AG04450 (cell line): ENCODE measurements around the gene HLA-B. TPM values are rescaled to one million over a fixed set of nuclear protein-coding genes. Genes with fewer than 3 reads are reported as not detected.

Experiments used
- CTCF ChIA-PET: fragments of 300-600, 350-600 bp; formaldehyde crosslinking; extraction: SDS; loops from one replicate; lab custom pipeline; 2022; ENCODE audit warnings: antibody characterized with exemption, inconsistent platforms; lab: Charles Lee
- POLR2A ChIA-PET: fragments of 350-600 bp; formaldehyde crosslinking; extraction: SDS; loops from one replicate; lab custom pipeline; 2021; ENCODE audit warnings: antibody characterized with exemption, inconsistent platforms; lab: Yijun Ruan, JAX
- DNase-seq: peaks from one replicate; pipeline ENCODE4 v3.0.0-alpha.2; 2011; ENCODE audit warnings: low read depth, low spot score
- H3K27ac ChIP-seq: one replicate; pipeline ENCODE4 v1.5.1; 2012; ENCODE audit warnings: low read depth, low read length, control low read depth
- H3K27me3 ChIP-seq: one replicate; pipeline ENCODE4 v1.6.0; 2012; ENCODE audit warnings: low read length; ENCODE audit not compliant: control insufficient read depth, insufficient read depth
- H3K4me3 ChIP-seq: 2 replicates; pipeline ENCODE4 v1.5.1; 2011; ENCODE audit warnings: mild to moderate bottlenecking, low read depth, low read length, control low read depth
- H3K9me3 ChIP-seq: 2 replicates; pipeline ENCODE4 v1.5.1; 2012; ENCODE audit warnings: low read length; ENCODE audit not compliant: control insufficient read depth, insufficient read depth
- CTCF ChIP-seq: IDR thresholded peaks from 2 replicates; pipeline ENCODE4 v1.5.1; 2011; ENCODE audit warnings: low read depth, low read length, control low read depth, inconsistent platforms
- polyA plus RNA-seq: library from polyadenylated mRNA; depleted of rRNA; stranded (reverse); fragments of >200 nt; gene quantifications from 2 replicates; pipeline ENCODE4 v1.2.3, GENCODE V29; 2011

Gene HLA-B
- polyA plus RNA-seq, 1 experiment: 418 TPM

GRCh38 chr6:31353384-31353945 is 3.5 kb downstream of the HLA-B start:
- DNase-seq: no peak
- H3K9me3 ChIP-seq: no peaks in the 10 kb centered on the region; the same call in 1 of the 2 replicates
- H3K27me3 ChIP-seq: peaks cover 19% of the 10 kb centered on the region
- CTCF ChIA-PET: interaction anchor here (2.5 kb wide), 1 partner anchor 13 kb away, joined by 9 read pairs; no protein-coding TSS in a partner anchor
- H3K27ac ChIP-seq: no peak overlapping the region
- no peak for TF ChIP-seq CTCF
- no peak overlapping the region for H3K4me3 ChIP-seq
- POLR2A ChIA-PET: no interaction called here

- H3K4me3 ChIP-seq: no peak overlapping the region
- no peak overlapping the region for H3K27ac ChIP-seq
- no peaks in the 10 kb centered on the region; the same call in 1 of the 2 replicates for H3K9me3 ChIP-seq
- H3K27me3 ChIP-seq: peaks cover 15% of the 10 kb centered on the region
- no peak for TF ChIP-seq CTCF
- CTCF ChIA-PET: interaction anchor here (1.2 to 2.5 kb wide), 2 partner anchors 14 kb away, joined by 3 to 9 read pairs; no protein-coding TSS in a partner anchor
- no peak for DNase-seq
- POLR2A ChIA-PET: no interaction called here
Measured at GRCh38 chr6:31352683-31353383, 4.1 kb downstream of the HLA-B start.

- ChIA-PET POLR2A (interaction anchor here (0.6 kb wide), 1 partner anchor 57 kb away, joined by 3 read pairs; no protein-coding TSS in a partner anchor), CTCF (interaction anchor here (1.2 kb wide), 1 partner anchor 14 kb away, joined by 3 read pairs; no protein-coding TSS in a partner anchor)
- H3K27me3 ChIP-seq: peaks cover 10% of the 10 kb centered on the region
- no peak for DNase-seq
- no peaks in the 10 kb centered on the region; the same call in 1 of the 2 replicates for H3K9me3 ChIP-seq
- H3K27ac ChIP-seq: no peak overlapping the region
- no peak for TF ChIP-seq CTCF
- no peak overlapping the region for H3K4me3 ChIP-seq
Measured at GRCh38 chr6:31352310-31352682, 4.7 kb downstream of the HLA-B start.

GRCh38 chr6:31351401-31352309 is 5.3 kb downstream of the HLA-B start:
- no peak for DNase-seq
- TF ChIP-seq CTCF: no peak
- Histone ChIP-seq H3K27me3 (peaks cover 13% of the 10 kb centered on the region), H3K4me3 (no peak overlapping the region), H3K27ac (no peak overlapping the region), H3K9me3 (no peaks in the 10 kb centered on the region; the same call in 1 of the 2 replicates)
- CTCF ChIA-PET: interaction anchor here (1.2 kb wide), 1 partner anchor 15 kb away, joined by 3 read pairs; no protein-coding TSS in a partner anchor
- POLR2A ChIA-PET: interaction anchor here (0.6 kb wide), 1 partner anchor 56 kb away, joined by 3 read pairs; no protein-coding TSS in a partner anchor
